HCEC 1CT (cell line): ENCODE results near the gene ANKRD29.

Experiments
- DNase-seq: peaks from one replicate; pipeline ENCODE4 v3.0.0-alpha.2; 2017

The ANKRD29 gene, protein sequence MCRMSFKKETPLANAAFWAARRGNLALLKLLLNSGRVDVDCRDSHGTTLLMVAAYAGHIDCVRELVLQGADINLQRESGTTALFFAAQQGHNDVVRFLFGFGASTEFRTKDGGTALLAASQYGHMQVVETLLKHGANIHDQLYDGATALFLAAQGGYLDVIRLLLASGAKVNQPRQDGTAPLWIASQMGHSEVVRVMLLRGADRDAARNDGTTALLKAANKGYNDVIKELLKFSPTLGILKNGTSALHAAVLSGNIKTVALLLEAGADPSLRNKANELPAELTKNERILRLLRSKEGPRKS

GRCh38 chr18:23662309-23663263 is at the start of gene ANKRD29:
ANKRD29 (minus strand) TSS chr18:23662911; CDS start chr18:23662730, 181 bp downstream.
- peak; percentile 29 for DNase-seq

- DNase-seq, result no peak
Measured at GRCh38 chr18:23712445-23712844, 49.7 kb upstream of the ANKRD29 start.

DNA sequence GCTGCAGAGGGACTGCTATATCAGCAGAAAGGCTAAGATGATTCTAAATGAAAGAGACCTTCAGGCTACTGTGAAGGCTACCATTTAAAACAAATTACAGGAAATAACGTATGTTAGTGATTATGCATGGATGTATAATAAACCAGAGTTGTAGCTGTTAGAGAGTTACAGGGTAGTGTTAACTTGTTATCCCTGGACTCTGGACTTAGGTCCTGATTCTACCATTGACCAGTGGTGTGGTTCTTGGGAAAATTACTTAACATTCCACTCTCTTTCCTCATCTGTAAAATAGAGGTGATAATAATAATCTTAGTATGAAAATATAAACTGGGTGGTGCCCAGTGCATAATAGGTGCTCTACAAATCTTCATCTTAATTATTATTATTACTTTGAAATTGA is 48.7 kb upstream of the ANKRD29 start:
- no peak for DNase-seq

- no peak for DNase-seq
Measured at GRCh38 chr18:23710946-23711345, 48.2 kb upstream of the ANKRD29 start.

- no peak for DNase-seq
Measured at GRCh38 chr18:23710068-23710527, 47.4 kb upstream of the ANKRD29 start.

GRCh38 chr18:23706971-23707640 is 44.4 kb upstream of the ANKRD29 start:
- no peak for DNase-seq

GRCh38 chr18:23704806-23705205 is 42.1 kb upstream of the ANKRD29 start:
- DNase-seq, result no peak

DNA sequence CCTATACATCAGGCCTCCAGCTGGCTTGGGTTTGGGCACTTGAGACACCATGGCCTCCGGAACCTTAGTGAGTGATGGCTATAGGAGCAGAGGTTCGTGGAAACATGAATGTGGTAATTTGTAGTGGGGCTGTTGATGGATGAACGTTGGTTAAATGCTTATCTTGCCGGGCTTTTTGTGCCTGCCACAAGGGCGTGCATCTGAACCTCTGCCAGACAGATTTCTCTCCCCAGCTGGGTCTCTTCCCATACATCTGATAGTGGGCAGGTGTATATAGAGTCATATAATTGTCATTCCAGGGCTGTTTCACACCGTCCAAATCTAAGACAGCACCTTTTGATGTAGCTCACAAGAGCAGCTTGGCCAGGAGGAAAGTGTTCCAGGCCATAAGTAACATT is 41.3 kb upstream of the ANKRD29 start:
- no peak for DNase-seq

- DNase-seq, result peak; percentile 73
Measured at GRCh38 chr18:23703057-23703986, 40.6 kb upstream of the ANKRD29 start.

DNA sequence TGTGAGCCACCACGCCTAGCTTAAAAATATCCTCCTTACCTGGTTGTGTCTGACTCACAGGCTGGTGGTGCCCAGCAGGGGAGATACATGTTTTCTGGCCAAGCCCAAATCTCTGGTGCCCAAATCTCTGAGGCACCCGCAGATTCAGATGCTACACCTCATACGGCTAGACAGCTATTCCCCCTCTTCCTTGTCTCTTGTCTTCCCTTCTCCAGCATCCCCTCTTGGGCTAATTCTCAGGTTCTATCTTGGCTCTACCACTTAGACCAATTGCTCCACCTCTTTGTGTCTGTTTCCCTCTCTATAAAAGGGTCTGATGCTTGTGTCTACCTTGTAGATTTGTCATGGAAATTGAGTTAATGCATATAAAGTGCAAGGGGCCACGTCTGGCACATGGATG is 39.9 kb upstream of the ANKRD29 start:
- no peak for DNase-seq

DNA sequence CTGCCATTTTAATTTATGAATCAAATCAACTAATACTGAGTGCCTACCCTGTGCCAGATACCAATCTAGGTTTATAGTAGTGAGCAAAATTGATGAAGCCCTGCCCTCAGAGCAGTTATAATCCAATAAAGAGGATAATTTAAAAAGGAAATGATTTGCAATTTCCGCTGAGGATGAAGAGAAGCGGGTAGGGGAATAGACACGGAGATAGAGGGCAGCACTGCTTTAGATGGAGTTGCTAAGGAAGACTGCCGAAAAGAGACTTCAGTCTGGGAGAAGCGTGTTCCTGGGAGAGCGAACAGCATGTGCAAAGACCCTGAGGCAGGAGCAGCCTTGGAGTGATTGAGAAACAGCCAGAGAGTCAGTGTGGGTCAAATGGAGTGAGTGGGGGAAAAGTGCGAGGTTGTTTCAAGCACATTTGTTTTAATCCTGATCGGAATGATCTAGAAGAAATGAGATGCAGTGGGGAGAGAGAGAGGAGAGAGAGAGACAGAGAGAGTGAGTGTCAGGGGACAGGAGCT is 38.9 kb upstream of the ANKRD29 start:
- DNase-seq, result no peak

DNA sequence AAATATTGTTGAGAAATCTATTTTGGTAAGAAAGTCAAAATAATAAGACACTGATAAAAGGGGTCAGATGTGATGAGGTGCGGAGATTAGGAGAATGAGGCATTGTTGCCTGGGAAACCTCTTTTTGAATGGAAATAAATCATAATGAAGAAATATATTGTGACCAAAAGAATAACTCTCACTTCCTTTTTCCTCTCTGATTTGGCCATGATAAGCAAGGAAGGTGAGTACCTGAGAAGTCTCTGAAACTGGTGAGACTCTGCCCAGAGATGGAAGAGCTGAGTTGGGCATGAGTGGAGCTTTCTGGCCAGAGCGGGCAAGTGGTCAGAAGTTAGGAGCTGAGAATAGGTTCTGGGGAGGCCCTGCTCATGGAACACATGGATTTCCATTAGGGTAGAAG is 38.3 kb upstream of the ANKRD29 start:
- no peak for DNase-seq

DNA sequence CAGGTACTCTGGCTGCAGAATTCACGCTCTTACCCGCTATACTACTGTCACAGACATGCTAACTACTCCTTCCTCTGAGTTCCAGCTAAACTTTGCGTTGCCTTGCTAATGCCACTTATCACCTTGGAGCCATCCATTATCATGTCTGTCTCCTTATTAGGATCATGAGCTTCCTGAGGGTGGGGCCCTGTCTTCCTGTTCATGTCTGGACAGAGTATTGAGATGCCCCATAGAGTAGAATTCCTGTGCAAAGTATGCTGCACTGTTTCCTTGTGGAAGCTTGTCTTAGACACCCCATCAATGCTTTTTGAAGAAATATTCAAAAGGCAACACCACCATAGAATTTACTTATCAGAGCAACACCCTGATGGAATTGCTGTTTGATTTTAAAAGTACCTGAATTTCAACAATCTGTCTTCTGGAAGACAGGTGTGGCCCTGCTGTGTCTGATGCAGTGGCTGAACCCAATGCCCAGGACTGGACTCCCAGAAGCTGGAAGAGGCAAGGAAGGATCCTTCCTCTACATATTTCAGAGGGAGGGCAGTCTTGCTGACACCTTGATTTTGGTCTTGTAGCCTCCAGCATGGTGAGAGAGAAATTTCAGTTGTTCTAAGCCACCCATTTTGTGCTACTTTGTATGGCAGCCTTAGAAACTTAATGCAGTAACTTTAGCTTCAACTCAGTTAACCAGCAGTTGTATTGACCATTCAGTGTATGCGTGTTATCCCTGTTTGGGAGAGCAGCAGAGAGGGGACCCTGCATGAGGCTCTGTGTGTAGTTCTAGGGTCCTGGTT is 32.1 kb upstream of the ANKRD29 start:
- DNase-seq, result no peak

DNA sequence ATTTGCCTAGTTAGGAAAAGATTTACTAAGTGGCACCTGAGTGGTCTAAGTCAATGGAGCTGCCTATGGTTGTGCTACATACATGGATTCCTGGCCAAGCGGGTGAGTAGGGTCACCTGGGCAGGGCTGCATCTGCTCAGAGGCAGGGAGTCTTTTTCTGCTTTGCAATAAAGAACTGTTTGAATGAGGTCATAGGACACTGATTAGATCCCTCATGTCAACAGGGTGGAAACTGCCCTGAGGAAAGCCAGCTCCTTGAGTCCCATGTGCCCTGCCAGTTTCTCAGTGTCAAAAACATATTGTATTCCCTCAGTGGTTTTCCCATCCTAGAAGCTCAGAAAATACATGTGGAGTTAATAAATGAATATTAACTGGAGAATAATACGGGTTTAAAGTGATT is 31.1 kb upstream of the ANKRD29 start:
- no peak for DNase-seq

DNA sequence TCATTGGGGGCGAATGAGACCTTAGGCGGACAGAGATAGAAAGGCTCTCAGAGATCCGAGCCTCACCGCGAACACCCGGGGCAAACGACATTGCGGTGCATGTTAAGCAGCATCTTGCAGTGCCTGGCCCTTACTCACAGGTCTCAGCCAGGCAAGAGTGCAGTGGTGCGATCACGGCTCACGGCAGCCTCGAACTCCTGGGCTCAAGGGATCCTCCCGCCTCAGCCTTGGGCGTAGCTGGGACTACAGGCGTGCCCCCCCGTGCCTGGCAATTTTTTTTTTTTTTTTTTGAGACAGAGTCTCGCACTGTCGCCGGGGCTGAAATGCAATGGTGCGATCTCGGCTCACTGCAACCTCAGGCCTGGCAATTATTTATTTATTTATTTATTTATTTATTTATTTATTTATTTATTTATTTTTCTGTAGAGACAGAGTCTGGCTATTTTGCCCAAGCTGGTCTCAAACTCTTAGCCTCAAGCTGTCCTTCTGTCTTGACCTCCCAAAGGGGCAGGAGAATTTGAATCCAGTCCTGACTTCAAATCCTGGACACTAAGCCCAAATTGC is 27.9 kb upstream of the ANKRD29 start:
- DNase-seq, result no peak

GRCh38 chr18:23689616-23690504 is 27.1 kb upstream of the ANKRD29 start:
- no peak for DNase-seq

DNA sequence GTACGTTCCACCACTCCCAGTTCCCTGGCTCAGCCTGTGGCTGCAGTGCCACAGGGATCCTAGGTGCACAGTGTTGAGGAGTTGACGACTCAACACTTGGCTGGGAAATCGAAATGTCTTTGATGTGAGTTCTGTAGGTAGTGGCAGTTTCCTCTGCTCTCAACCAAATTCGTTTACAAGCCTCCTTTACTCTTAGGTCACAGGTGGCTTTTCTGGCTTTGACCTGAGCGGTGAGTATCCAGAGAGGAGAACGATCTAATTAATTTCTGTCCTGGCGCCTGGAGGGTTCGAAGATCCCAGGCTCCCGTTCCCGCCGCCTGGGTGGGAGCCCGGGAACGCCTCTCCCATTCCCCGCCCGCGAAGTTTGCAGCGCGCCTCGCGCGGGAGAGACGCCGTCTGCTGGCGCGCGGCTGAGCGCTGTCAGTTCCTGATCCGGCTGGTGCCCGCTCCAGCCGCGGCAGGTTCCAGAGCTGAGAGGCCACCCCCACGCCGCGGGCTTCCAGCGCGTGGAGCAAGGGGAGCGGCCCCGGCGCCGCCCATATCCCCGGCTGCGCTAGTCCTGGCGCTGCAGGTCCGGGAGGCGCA is 26.4 kb upstream of the ANKRD29 start, which contains the start of gene LAMA3:
Gene LAMA3 (plus strand): TSS at position 423 of the 585 bp plus-strand sequence. CDS start 231 bp downstream, outside the sequence.
- DNase-seq, result peak; percentile 43

DNA sequence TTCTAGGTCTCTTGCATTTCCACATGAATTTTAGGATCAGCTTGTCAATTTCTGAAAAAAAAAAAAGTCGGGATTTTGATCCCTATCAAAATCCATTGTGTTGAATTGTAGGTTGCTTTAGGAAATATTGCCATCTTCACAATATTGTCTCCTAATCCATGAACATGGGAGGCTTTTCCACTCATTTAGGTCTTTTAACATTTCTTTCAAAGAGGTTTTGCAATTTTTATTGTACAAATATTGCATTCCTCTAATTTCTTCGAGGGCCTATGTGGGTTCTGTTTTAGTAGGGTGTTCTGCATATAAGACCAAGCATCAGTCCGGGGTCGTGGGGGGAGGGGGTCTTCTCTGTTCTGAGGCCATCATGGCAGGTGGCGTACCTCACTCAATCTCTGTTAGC is 25.8 kb upstream of the ANKRD29 start:
- no peak for DNase-seq
